HL-60 (cell line): ENCODE results near the gene PRG2.

ENCODE experiments used
- CTCF ChIP-seq: IDR thresholded peaks from one replicate; pipeline ENCODE4 v1.5.1; 2011; ENCODE audit warnings: low read length, control low read depth, inconsistent platforms; ENCODE audit not compliant: insufficient read depth
- GABPA ChIP-seq: IDR thresholded peaks from 2 replicates; pipeline ENCODE4 v1.6.1; 2012; ENCODE audit warnings: low read depth
- POLR2AphosphoS5 ChIP-seq: IDR thresholded peaks from 2 replicates; pipeline ENCODE4 v1.6.1; 2012; ENCODE audit warnings: low read depth
- SPI1 ChIP-seq: IDR thresholded peaks from 2 replicates; pipeline ENCODE4 v1.6.1; 2012; ENCODE audit warnings: low read depth, mild to moderate bottlenecking, borderline replicate concordance
- TF ChIP-seq, protein P1 (sequence below): IDR thresholded peaks from 2 replicates; pipeline ENCODE4 v1.6.1; 2012; ENCODE audit warnings: low read depth; ENCODE audit not compliant: insufficient replicate concordance

- TF ChIP-seq CTCF (no peak), GABPA (no peak), POLR2AphosphoS5 (no peak), SPI1 (no peak)
- TF ChIP-seq, protein P1, sequence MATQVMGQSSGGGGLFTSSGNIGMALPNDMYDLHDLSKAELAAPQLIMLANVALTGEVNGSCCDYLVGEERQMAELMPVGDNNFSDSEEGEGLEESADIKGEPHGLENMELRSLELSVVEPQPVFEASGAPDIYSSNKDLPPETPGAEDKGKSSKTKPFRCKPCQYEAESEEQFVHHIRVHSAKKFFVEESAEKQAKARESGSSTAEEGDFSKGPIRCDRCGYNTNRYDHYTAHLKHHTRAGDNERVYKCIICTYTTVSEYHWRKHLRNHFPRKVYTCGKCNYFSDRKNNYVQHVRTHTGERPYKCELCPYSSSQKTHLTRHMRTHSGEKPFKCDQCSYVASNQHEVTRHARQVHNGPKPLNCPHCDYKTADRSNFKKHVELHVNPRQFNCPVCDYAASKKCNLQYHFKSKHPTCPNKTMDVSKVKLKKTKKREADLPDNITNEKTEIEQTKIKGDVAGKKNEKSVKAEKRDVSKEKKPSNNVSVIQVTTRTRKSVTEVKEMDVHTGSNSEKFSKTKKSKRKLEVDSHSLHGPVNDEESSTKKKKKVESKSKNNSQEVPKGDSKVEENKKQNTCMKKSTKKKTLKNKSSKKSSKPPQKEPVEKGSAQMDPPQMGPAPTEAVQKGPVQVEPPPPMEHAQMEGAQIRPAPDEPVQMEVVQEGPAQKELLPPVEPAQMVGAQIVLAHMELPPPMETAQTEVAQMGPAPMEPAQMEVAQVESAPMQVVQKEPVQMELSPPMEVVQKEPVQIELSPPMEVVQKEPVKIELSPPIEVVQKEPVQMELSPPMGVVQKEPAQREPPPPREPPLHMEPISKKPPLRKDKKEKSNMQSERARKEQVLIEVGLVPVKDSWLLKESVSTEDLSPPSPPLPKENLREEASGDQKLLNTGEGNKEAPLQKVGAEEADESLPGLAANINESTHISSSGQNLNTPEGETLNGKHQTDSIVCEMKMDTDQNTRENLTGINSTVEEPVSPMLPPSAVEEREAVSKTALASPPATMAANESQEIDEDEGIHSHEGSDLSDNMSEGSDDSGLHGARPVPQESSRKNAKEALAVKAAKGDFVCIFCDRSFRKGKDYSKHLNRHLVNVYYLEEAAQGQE = peak; percentile 99
These were observed 10.7 kb downstream of the PRG2 start for GRCh38 chr11:57379732-57380131.
